Stomach (tissue), 4 donors: ENCODE results near the gene MAPK14.

Source experiments
- EP300 ChIP-seq: sonication (generic); formaldehyde crosslinking; IDR thresholded peaks from one replicate; pipeline ENCODE4 v1.6.1; 2017; ENCODE audit warnings: antibody characterized with exemption
- POLR2A ChIP-seq, 4 donors: fragments of 450-650 bp; IDR thresholded peaks; one replicate each; pipeline ENCODE4 v1.6.1; 2016; ENCODE audit warnings: antibody characterized with exemption in 4 of 4, control low read depth in 2 of 4, mild to moderate bottlenecking in 1 of 4, moderate library complexity in 1 of 4
- TF ChIP-seq, protein P1 (sequence below), 7 experiments: fragments of 450-650 bp in 4 of 7; fragments of 200-600 bp in 3 of 7; sonication (generic) in 3 of 7; IDR thresholded peaks; one replicate each; pipeline ENCODE4 v1.5.1; 2016 to 2019; ENCODE audit warnings: antibody characterized with exemption in 7 of 7, control low read depth in 2 of 7, mild to moderate bottlenecking in 1 of 7

DNA sequence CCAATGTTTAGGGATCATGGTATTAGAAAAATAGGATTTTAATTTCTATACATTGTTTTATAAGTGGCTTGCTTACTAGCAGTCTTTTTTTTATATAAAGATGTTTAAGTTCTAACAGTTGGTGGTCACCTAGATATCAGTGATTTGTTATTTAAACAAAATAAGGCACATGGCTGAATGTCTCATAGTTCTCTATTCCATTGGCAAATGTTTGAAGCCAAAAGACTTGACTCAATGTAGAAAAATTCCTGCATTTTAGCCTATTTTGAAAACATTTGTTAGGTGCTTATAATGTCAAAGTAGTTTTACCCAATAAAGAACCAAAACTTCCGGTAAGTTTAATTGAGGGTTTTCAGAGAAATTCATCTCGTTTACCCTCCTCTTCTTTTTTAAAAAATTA lies 26.8 kb downstream of the MAPK14 start:
- TF ChIP-seq POLR2A (IDR thresholded peaks at IDR 0.05) = no peak
- TF ChIP-seq, protein P1, sequence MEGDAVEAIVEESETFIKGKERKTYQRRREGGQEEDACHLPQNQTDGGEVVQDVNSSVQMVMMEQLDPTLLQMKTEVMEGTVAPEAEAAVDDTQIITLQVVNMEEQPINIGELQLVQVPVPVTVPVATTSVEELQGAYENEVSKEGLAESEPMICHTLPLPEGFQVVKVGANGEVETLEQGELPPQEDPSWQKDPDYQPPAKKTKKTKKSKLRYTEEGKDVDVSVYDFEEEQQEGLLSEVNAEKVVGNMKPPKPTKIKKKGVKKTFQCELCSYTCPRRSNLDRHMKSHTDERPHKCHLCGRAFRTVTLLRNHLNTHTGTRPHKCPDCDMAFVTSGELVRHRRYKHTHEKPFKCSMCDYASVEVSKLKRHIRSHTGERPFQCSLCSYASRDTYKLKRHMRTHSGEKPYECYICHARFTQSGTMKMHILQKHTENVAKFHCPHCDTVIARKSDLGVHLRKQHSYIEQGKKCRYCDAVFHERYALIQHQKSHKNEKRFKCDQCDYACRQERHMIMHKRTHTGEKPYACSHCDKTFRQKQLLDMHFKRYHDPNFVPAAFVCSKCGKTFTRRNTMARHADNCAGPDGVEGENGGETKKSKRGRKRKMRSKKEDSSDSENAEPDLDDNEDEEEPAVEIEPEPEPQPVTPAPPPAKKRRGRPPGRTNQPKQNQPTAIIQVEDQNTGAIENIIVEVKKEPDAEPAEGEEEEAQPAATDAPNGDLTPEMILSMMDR (IDR thresholded peaks at IDR 0.05) = no peak
- TF ChIP-seq EP300 = no peak
